ENCODE data around the gene BRD3OS. TPM values are rescaled to one million over a fixed set of nuclear protein-coding genes. Genes with fewer than 3 reads are reported as not detected.

Gene BRD3OS
- total and polyA plus RNA-seq, 2 donors (not counting 3 experiments of a cell fraction or from before 2014, with no cell fraction given) = 11.9 to 15.4 TPM

GRCh38 chr9:134076644-134077043, 51.4 kb downstream of the BRD3OS start:
- intact Hi-C loops (cut with micrococcal nuclease) = loop anchor here (1.0 kb wide), 1 partner anchor 23 kb away; no protein-coding TSS in a partner anchor
- Histone ChIP-seq H3K4me1 (ENCODE audit: control insufficient read depth, extremely low read depth, insufficient read depth, low read length) (no peaks in the 10 kb centered on the region), H3K9ac (replicated peaks; ENCODE audit: extremely low read depth, insufficient read depth, low read length) (no peak overlapping the region), H4K20me1 (replicated peaks; ENCODE audit: control insufficient read depth, extremely low read depth, insufficient read depth, low read length) (no peaks in the 10 kb centered on the region), H3K9me1 (replicated peaks; ENCODE audit: control insufficient read depth, extremely low read depth, insufficient read depth, low read length) (no peaks in the 10 kb centered on the region), H3K4me2 (ENCODE audit: insufficient read depth, low read length) (no peak overlapping the region), H3K9me3 (replicated peaks; ENCODE audit: control insufficient read depth, insufficient read depth, low read length) (no peaks in the 10 kb centered on the region), H3K36me3 (ENCODE audit: control insufficient read depth in 2 of 2, extremely low read depth in 1 of 2, insufficient read depth in 2 of 2, low read length in 2 of 2) (no peaks in the 10 kb centered on the region), H3K27ac (ENCODE audit: insufficient read depth, low read depth, low read length) (no peak overlapping the region), H2AFZ (ENCODE audit: low read depth, low read length) (no peak overlapping the region), H3K4me3 (replicated peaks in 1 of 3; ENCODE audit: insufficient read depth in 1 of 3, low read depth in 1 of 3, low read length in 3 of 3) (no peak overlapping the region), H3K79me2 (ENCODE audit: control insufficient read depth, insufficient read depth, low read length) (no peaks in the 10 kb centered on the region), H3K27me3 (ENCODE audit: control insufficient read depth in 2 of 2, insufficient read depth in 2 of 2, low read length in 2 of 2) (peaks cover 4 to 13% of the 10 kb centered on the region in 2 experiments)
- dilution Hi-C loops (cut with MboI; ENCODE audit: extremely low pct_ligation_motif_present, low sequenced_read_pairs) = no loop called here
- BruUV-seq (replicated peaks) = no TSS peak
- DNase-seq (ENCODE audit: low read depth, low spot score) = no peak
- no peak for FAIRE-seq
- TF ChIP-seq POLR2A (IDR thresholded peaks at IDR 0.05; ENCODE audit: low read depth, low read length) = no peak
- TF ChIP-seq MYC (IDR thresholded peaks at IDR 0.05; ENCODE audit: low read depth, low read length) = no peak
- TF ChIP-seq FOS (IDR thresholded peaks at IDR 0.05; ENCODE audit: borderline replicate concordance, insufficient read depth, low read length) = no peak
- POLR2A ChIA-PET = no interaction called here
- CTCF ChIA-PET = no interaction called here

Other genes with a start within 250 kb of the BRD3OS start
- 29.9 and 30.6 TPM in 2 replicates for gene VAV2, start 33.2 kb upstream of the BRD3OS start, total RNA-seq
- gene VAV2, start 33.2 kb upstream of the BRD3OS start, polyA plus RNA-seq = 8.6 and 10.6 TPM in 2 replicates
- gene BRD3, start 42.5 kb downstream of the BRD3OS start, total RNA-seq = 47.1 and 54.1 TPM in 2 replicates
- 10.5 and 13.7 TPM in 2 replicates for gene BRD3, start 42.5 kb downstream of the BRD3OS start, polyA plus RNA-seq
- 42.4 and 42.5 TPM in 2 replicates for gene WDR5, start 110.6 kb downstream of the BRD3OS start, total RNA-seq
- 30.8 and 32.1 TPM in 2 replicates for gene WDR5, start 110.6 kb downstream of the BRD3OS start, polyA plus RNA-seq
- 116 and 164 TPM in 2 replicates for gene RNU6ATAC, start 139.1 kb downstream of the BRD3OS start, total RNA-seq
- not detected in 2 replicates for gene RNU6ATAC, start 139.1 kb downstream of the BRD3OS start, polyA plus RNA-seq